Measurements from ENCODE around the gene ANKRD34C. TPM values are rescaled to one million over a fixed set of nuclear protein-coding genes. Genes with fewer than 3 reads are reported as not detected.
A peak's percentile ranks its signal among the peaks of the same experiment; 100 is the strongest.

The ANKRD34C gene
- total and polyA plus RNA-seq, 9 of the 15 experiments (the other 6 are each of a cell fraction or from before 2014, with no cell fraction given) = 0.01 TPM; not detected in 8

DNA sequence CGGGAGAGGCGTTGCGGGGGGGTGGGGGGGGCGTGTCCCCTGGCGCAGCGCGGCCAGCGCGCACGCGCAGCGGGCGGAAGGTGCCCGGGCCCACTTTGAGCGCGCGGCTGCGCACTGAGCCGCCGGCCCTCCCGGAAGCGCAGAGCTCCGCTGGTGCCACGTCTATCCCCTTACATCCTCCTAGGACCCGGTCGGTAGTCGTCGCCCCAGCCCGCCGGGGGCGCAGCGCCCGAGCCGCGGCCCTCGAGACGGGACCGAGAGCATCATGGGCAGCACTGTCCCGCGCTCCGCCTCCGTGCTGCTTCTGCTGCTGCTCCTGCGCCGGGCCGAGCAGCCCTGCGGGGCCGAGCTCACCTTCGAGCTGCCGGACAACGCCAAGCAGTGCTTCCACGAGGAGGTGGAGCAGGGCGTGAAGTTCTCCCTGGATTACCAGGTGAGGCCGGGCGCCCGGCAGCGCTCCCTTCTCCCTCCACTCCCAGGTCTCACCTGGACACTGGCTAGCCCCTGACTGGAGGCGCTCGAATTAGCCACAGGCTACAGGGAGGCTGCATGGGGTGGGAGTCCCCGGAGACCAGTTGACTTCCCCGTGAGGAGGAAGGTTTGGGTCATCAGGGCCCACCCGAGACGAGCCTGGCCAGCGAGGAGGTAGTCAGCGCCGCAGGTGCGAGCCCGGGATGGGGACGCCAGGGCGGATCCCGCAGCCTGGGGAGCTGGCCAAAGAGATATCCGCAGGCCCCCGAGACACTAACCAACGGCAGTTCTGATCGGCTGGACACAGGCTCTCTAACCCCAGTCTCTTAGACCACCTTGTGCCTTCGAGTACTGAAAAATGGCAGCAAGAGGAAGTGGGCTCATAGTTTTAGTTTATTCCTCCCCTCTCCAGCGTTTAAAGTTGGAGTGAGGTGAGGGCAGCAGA lies 28.7 kb downstream of the ANKRD34C start, which contains the start of gene TMED3 (continued):
- TF ChIP-seq, protein P1, sequence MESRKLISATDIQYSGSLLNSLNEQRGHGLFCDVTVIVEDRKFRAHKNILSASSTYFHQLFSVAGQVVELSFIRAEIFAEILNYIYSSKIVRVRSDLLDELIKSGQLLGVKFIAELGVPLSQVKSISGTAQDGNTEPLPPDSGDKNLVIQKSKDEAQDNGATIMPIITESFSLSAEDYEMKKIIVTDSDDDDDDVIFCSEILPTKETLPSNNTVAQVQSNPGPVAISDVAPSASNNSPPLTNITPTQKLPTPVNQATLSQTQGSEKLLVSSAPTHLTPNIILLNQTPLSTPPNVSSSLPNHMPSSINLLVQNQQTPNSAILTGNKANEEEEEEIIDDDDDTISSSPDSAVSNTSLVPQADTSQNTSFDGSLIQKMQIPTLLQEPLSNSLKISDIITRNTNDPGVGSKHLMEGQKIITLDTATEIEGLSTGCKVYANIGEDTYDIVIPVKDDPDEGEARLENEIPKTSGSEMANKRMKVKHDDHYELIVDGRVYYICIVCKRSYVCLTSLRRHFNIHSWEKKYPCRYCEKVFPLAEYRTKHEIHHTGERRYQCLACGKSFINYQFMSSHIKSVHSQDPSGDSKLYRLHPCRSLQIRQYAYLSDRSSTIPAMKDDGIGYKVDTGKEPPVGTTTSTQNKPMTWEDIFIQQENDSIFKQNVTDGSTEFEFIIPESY (CRISPR knock-in tag; IDR thresholded peaks at IDR 0.05) = no peak
- TF ChIP-seq MYNN (IDR thresholded peaks at IDR 0.05) = no peak
- no peak for TF ChIP-seq MYNN (CRISPR knock-in tag; IDR thresholded peaks at IDR 0.05)
- TF ChIP-seq, protein P2, sequence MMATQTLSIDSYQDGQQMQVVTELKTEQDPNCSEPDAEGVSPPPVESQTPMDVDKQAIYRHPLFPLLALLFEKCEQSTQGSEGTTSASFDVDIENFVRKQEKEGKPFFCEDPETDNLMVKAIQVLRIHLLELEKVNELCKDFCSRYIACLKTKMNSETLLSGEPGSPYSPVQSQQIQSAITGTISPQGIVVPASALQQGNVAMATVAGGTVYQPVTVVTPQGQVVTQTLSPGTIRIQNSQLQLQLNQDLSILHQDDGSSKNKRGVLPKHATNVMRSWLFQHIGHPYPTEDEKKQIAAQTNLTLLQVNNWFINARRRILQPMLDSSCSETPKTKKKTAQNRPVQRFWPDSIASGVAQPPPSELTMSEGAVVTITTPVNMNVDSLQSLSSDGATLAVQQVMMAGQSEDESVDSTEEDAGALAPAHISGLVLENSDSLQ (IDR thresholded peaks at IDR 0.05) = no peak
- TF ChIP-seq, protein P3, sequence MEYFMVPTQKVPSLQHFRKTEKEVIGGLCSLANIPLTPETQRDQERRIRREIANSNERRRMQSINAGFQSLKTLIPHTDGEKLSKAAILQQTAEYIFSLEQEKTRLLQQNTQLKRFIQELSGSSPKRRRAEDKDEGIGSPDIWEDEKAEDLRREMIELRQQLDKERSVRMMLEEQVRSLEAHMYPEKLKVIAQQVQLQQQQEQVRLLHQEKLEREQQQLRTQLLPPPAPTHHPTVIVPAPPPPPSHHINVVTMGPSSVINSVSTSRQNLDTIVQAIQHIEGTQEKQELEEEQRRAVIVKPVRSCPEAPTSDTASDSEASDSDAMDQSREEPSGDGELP (CRISPR knock-in tag; IDR thresholded peaks at IDR 0.05; ENCODE audit: borderline replicate concordance) = 0 out of 2 replicates have a peak, but pooled peaks have one; percentile 5
- TF ChIP-seq MCM5 (IDR thresholded peaks at IDR 0.05; ENCODE audit: low read depth) = no peak
- TF ChIP-seq ARID1B (IDR thresholded peaks at IDR 0.05) = no peak
- no peak for TF ChIP-seq TAF9B (IDR thresholded peaks at IDR 0.05; ENCODE audit: partially characterized antibody)
- TF ChIP-seq NELFE (IDR thresholded peaks at IDR 0.05; ENCODE audit: insufficient read depth, insufficient read length) = no peak
- 0 out of 2 replicates have a peak, but pooled peaks have one; percentile 41 for TF ChIP-seq ZNF431 (CRISPR knock-in tag; IDR thresholded peaks at IDR 0.05)
- no peak for TF ChIP-seq NFE2 (IDR thresholded peaks at IDR 0.05; ENCODE audit: low read depth)
- TF ChIP-seq PCBP1 (IDR thresholded peaks at IDR 0.05; ENCODE audit: low read depth, low read length, poor library complexity, severe bottlenecking) = peak; percentile 99
- TF ChIP-seq FOXK1 (CRISPR knock-in tag; IDR thresholded peaks at IDR 0.05; ENCODE audit: borderline replicate concordance) = no peak
- TF ChIP-seq GABPA (tag; conservative IDR thresholded peaks at IDR 0.05; ENCODE audit: low read depth) = peak; percentile 69
- peak; percentile 86 for TF ChIP-seq RBBP5 (IDR thresholded peaks at IDR 0.05; ENCODE audit: borderline replicate concordance, insufficient read depth, low read length, poor library complexity, severe bottlenecking)
- TF ChIP-seq, protein P4, sequence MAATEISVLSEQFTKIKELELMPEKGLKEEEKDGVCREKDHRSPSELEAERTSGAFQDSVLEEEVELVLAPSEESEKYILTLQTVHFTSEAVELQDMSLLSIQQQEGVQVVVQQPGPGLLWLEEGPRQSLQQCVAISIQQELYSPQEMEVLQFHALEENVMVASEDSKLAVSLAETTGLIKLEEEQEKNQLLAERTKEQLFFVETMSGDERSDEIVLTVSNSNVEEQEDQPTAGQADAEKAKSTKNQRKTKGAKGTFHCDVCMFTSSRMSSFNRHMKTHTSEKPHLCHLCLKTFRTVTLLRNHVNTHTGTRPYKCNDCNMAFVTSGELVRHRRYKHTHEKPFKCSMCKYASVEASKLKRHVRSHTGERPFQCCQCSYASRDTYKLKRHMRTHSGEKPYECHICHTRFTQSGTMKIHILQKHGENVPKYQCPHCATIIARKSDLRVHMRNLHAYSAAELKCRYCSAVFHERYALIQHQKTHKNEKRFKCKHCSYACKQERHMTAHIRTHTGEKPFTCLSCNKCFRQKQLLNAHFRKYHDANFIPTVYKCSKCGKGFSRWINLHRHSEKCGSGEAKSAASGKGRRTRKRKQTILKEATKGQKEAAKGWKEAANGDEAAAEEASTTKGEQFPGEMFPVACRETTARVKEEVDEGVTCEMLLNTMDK (IDR thresholded peaks at IDR 0.05; ENCODE audit: borderline replicate concordance, insufficient read depth, low read depth, low read length, poor library complexity, severe bottlenecking) = peak; percentile 72
- TF ChIP-seq PHF8 (IDR thresholded peaks at IDR 0.05; ENCODE audit: borderline replicate concordance, low read length) = peak; percentile 93; the same call in 1 of the 2 replicates
- TF ChIP-seq NCOA2 (IDR thresholded peaks at IDR 0.05; ENCODE audit: partially characterized antibody in 2 of 2) = no peak
- TF ChIP-seq ESRRA (IDR thresholded peaks at IDR 0.05; ENCODE audit: borderline replicate concordance, low read depth) = no peak

All from K562 (cell line).